ENCODE results near the gene FOLR1. TPM values are rescaled to one million over a fixed set of nuclear protein-coding genes. Genes with fewer than 3 reads are reported as not detected.

FOLR1 gene
- total and polyA plus RNA-seq, 9 of the 15 experiments (the other 6 are each of a cell fraction or from before 2014, with no cell fraction given), result 0.22 to 2.3 (median 1.0) TPM

DNA sequence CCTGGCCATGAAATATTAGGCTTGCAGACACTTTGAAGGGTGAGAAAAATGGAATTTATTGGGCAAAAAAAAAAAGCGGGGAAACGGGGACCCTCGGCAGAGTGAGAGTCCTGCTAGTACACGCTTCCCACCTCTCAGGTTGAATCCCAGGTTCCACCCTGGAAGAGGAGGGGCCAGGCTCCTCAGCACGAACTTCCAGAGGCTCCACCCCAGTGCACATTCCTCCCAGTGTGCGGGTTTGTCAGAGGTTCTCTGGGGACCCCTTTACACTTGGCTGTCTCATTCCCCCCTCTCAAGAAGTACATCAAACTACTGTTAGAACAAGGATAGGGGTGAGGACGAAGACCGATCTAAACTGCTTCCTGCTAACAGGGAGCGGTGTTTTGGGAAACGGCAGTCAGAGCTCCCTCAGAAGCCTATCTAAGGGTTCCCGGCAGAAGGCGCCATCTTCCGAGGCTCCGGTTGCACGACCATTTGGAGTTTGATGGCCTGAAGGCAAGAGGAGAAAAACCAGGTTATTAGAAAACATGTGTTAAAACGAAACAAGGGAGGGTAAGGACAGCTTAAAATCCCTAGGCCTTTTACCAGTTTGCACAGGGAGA lies 28.9 kb upstream of the FOLR1 start (continued):
- TF ChIP-seq ZNF436 (CRISPR knock-in tag; IDR thresholded peaks at IDR 0.05), result no peak
- TF ChIP-seq, protein P1, sequence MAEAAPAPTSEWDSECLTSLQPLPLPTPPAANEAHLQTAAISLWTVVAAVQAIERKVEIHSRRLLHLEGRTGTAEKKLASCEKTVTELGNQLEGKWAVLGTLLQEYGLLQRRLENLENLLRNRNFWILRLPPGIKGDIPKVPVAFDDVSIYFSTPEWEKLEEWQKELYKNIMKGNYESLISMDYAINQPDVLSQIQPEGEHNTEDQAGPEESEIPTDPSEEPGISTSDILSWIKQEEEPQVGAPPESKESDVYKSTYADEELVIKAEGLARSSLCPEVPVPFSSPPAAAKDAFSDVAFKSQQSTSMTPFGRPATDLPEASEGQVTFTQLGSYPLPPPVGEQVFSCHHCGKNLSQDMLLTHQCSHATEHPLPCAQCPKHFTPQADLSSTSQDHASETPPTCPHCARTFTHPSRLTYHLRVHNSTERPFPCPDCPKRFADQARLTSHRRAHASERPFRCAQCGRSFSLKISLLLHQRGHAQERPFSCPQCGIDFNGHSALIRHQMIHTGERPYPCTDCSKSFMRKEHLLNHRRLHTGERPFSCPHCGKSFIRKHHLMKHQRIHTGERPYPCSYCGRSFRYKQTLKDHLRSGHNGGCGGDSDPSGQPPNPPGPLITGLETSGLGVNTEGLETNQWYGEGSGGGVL (CRISPR knock-in tag; IDR thresholded peaks at IDR 0.05), result no peak
- no peak for TF ChIP-seq ZNF121 (CRISPR knock-in tag; conservative IDR thresholded peaks at IDR 0.05)
- no peak for TF ChIP-seq ZNF431 (CRISPR knock-in tag; IDR thresholded peaks at IDR 0.05)
- TF ChIP-seq SOX6 (IDR thresholded peaks at IDR 0.05), result no peak
- TF ChIP-seq POLR2G (IDR thresholded peaks at IDR 0.05; ENCODE audit: low read depth, low read length), result no peak
- TF ChIP-seq IFI16 (CRISPR knock-in tag; IDR thresholded peaks at IDR 0.05), result no peak
- TF ChIP-seq, protein P2, sequence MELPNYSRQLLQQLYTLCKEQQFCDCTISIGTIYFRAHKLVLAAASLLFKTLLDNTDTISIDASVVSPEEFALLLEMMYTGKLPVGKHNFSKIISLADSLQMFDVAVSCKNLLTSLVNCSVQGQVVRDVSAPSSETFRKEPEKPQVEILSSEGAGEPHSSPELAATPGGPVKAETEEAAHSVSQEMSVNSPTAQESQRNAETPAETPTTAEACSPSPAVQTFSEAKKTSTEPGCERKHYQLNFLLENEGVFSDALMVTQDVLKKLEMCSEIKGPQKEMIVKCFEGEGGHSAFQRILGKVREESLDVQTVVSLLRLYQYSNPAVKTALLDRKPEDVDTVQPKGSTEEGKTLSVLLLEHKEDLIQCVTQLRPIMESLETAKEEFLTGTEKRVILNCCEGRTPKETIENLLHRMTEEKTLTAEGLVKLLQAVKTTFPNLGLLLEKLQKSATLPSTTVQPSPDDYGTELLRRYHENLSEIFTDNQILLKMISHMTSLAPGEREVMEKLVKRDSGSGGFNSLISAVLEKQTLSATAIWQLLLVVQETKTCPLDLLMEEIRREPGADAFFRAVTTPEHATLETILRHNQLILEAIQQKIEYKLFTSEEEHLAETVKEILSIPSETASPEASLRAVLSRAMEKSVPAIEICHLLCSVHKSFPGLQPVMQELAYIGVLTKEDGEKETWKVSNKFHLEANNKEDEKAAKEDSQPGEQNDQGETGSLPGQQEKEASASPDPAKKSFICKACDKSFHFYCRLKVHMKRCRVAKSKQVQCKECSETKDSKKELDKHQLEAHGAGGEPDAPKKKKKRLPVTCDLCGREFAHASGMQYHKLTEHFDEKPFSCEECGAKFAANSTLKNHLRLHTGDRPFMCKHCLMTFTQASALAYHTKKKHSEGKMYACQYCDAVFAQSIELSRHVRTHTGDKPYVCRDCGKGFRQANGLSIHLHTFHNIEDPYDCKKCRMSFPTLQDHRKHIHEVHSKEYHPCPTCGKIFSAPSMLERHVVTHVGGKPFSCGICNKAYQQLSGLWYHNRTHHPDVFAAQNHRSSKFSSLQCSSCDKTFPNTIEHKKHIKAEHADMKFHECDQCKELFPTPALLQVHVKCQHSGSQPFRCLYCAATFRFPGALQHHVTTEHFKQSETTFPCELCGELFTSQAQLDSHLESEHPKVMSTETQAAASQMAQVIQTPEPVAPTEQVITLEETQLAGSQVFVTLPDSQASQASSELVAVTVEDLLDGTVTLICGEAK (IDR thresholded peaks at IDR 0.05), result no peak
- TF ChIP-seq, protein P2 (CRISPR knock-in tag; IDR thresholded peaks at IDR 0.05), result no peak
- TF ChIP-seq L3MBTL2 (IDR thresholded peaks at IDR 0.05), result peak; percentile 46; the same call in 1 of the 2 replicates
- TF ChIP-seq, protein P3, sequence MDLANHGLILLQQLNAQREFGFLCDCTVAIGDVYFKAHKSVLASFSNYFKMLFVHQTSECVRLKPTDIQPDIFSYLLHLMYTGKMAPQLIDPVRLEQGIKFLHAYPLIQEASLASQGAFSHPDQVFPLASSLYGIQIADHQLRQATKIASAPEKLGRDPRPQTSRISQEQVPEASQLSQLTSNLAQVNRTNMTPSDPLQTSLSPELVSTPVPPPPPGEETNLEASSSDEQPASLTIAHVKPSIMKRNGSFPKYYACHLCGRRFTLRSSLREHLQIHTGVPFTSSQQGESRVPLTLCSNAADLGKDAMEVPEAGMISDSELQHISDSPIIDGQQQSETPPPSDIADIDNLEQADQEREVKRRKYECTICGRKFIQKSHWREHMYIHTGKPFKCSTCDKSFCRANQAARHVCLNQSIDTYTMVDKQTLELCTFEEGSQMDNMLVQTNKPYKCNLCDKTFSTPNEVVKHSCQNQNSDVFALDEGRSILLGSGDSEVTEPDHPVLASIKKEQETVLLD (IDR thresholded peaks at IDR 0.05), result no peak
- peak; percentile 18 to 45; a peak in 3 of 4 replicates for TF ChIP-seq RAD21 (CRISPR knock-in tag; conservative IDR thresholded peaks at IDR 0.05 in 1 of 2, IDR thresholded peaks at IDR 0.05 in 1 of 2)

Measured in K562 (cell line).